ENCODE results near the gene CXXC5. TPM values are rescaled to one million over a fixed set of nuclear protein-coding genes. Genes with fewer than 3 reads are reported as not detected.
"Not testable (repeated sequence)": the region's sequence is repeated elsewhere in the genome, so short reads cannot be mapped to it uniquely, and the experiment has no call there.

The CXXC5 gene
- polyA plus RNA-seq, 1 donor from 2014 or later, result 24.4 TPM

DNA sequence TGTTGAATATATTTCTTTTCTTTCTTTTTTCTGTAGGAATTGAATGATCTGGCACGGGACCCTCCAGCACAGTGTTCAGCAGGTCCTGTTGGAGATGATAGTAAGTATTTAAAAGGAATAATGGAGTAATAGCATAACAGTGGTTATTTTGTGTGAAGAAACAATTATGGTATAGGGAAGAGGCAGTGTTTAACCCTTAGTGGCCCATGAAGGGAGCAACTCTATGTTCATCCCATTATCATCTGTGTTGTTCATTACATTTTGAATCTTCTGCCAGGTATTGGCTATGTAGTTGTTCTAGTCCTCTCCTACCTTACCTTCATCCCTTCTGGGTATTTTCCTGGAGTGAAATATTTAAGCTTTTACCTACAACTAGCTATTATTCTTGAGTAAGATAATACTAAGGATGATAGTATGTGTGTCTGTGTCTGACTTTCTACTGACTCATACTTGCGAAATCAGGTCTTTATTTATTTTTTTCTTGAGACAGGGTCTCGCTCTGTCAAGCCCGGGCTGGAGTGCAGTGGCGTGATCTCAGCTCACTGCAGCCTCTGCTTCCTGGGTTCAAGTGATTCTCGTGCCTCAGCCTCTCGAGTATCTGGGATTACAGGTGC lies 47.7 kb upstream of the CXXC5 start:
- Histone ChIP-seq H3K36me3 (ENCODE audit: insufficient read depth, low read length) (peaks cover 10% of the 10 kb centered on the region), H3K79me2 (replicated peaks; ENCODE audit: insufficient read depth, low read length) (peaks cover 24% of the 10 kb centered on the region), H2AFZ (ENCODE audit: low read depth, low read length) (no peak overlapping the region), H3K9me2 (ENCODE audit: insufficient read depth, low read length) (no peaks in the 10 kb centered on the region), H3K27ac (ENCODE audit: low read length) (no peak overlapping the region), H3F3A (ENCODE audit: insufficient read depth, low read length, poor library complexity, severe bottlenecking) (no peaks in the 10 kb centered on the region), H3K4me3 (ENCODE audit: low read length) (no peak overlapping the region), H3K4me2 (ENCODE audit: low read length) (no peak overlapping the region), H4K20me1 (ENCODE audit: insufficient read depth) (no peaks in the 10 kb centered on the region), H3K9me3 (ENCODE audit: low read length) (no peaks in the 10 kb centered on the region), H3K27me3 (ENCODE audit: insufficient read depth, low read depth, low read length) (no peaks in the 10 kb centered on the region), H3K9ac (ENCODE audit: low read length) (no peak overlapping the region)
- TF ChIP-seq EZH2 (IDR thresholded peaks at IDR 0.05; ENCODE audit: borderline replicate concordance, insufficient read depth, low read length, poor library complexity, severe bottlenecking), result no peak
- TF ChIP-seq CTCF (IDR thresholded peaks at IDR 0.05; ENCODE audit: poor library complexity, severe bottlenecking), result no peak
- TF ChIP-seq SMC3 (conservative IDR thresholded peaks at IDR 0.05; ENCODE audit: poor library complexity), result no peak
- no peak for TF ChIP-seq POLR2AphosphoS5 (IDR thresholded peaks at IDR 0.05)

DNA sequence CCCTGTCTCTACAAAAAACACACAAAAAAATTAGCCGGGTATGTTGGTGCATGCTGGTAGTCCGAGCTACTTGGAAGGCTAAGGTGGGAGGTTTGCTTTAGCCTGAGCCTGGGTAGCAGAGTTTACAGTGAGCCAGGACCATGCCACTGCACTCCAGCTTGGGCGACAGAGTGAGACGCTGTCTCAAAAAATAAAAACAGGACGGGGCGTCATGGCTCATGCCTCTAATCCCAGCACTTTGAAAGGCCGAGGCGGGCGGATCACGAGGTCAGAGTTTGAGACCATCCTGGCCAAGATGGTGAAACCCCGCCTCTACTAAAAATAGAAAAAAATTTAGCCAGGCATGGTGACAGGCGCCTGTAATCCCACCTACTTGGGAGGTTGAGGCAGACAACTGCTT lies 46.7 kb upstream of the CXXC5 start:
- H3K4me3 ChIP-seq (ENCODE audit: low read length), result no peak overlapping the region
- H4K20me1 ChIP-seq (ENCODE audit: insufficient read depth), result no peaks in the 10 kb centered on the region
- no peaks in the 10 kb centered on the region for H3K27me3 ChIP-seq (ENCODE audit: insufficient read depth, low read depth, low read length)
- TF ChIP-seq CTCF (IDR thresholded peaks at IDR 0.05; ENCODE audit: poor library complexity, severe bottlenecking) (no peak), SMC3 (conservative IDR thresholded peaks at IDR 0.05; ENCODE audit: poor library complexity) (no peak), POLR2AphosphoS5 (IDR thresholded peaks at IDR 0.05) (no peak), MXI1 (conservative IDR thresholded peaks at IDR 0.05; ENCODE audit: poor library complexity, severe bottlenecking) (no peak), RAD21 (conservative IDR thresholded peaks at IDR 0.05) (no peak), EP300 (conservative IDR thresholded peaks at IDR 0.05; ENCODE audit: poor library complexity, severe bottlenecking) (no peak), EZH2 (IDR thresholded peaks at IDR 0.05; ENCODE audit: borderline replicate concordance, insufficient read depth, low read length, poor library complexity, severe bottlenecking) (no peak), TAF1 (IDR thresholded peaks at IDR 0.05; ENCODE audit: low read depth) (no peak)
- TF ChIP-seq, protein P1, sequence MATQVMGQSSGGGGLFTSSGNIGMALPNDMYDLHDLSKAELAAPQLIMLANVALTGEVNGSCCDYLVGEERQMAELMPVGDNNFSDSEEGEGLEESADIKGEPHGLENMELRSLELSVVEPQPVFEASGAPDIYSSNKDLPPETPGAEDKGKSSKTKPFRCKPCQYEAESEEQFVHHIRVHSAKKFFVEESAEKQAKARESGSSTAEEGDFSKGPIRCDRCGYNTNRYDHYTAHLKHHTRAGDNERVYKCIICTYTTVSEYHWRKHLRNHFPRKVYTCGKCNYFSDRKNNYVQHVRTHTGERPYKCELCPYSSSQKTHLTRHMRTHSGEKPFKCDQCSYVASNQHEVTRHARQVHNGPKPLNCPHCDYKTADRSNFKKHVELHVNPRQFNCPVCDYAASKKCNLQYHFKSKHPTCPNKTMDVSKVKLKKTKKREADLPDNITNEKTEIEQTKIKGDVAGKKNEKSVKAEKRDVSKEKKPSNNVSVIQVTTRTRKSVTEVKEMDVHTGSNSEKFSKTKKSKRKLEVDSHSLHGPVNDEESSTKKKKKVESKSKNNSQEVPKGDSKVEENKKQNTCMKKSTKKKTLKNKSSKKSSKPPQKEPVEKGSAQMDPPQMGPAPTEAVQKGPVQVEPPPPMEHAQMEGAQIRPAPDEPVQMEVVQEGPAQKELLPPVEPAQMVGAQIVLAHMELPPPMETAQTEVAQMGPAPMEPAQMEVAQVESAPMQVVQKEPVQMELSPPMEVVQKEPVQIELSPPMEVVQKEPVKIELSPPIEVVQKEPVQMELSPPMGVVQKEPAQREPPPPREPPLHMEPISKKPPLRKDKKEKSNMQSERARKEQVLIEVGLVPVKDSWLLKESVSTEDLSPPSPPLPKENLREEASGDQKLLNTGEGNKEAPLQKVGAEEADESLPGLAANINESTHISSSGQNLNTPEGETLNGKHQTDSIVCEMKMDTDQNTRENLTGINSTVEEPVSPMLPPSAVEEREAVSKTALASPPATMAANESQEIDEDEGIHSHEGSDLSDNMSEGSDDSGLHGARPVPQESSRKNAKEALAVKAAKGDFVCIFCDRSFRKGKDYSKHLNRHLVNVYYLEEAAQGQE (IDR thresholded peaks at IDR 0.05; ENCODE audit: borderline replicate concordance), result no peak
- H3K27ac ChIP-seq (ENCODE audit: low read length), result no peak overlapping the region
- no peak overlapping the region for H3K9ac ChIP-seq (ENCODE audit: low read length)
- H3K9me2 ChIP-seq (ENCODE audit: insufficient read depth, low read length), result no peaks in the 10 kb centered on the region
- H3K4me2 ChIP-seq (ENCODE audit: low read length), result no peak overlapping the region
- no peaks in the 10 kb centered on the region for H3K9me3 ChIP-seq (ENCODE audit: low read length)
- peaks cover 16% of the 10 kb centered on the region for H3K79me2 ChIP-seq (replicated peaks; ENCODE audit: insufficient read depth, low read length)
- no peak overlapping the region for H2AFZ ChIP-seq (ENCODE audit: low read depth, low read length)
- H3K36me3 ChIP-seq (ENCODE audit: insufficient read depth, low read length), result peaks cover 10% of the 10 kb centered on the region
- H3F3A ChIP-seq (ENCODE audit: insufficient read depth, low read length, poor library complexity, severe bottlenecking), result no peaks in the 10 kb centered on the region

GRCh38 chr5:139601948-139602347 lies 46.2 kb upstream of the CXXC5 start:
- not testable (repeated sequence) for H3K9me2 ChIP-seq (ENCODE audit: insufficient read depth, low read length); H4K20me1 ChIP-seq (ENCODE audit: insufficient read depth); H3F3A ChIP-seq (ENCODE audit: insufficient read depth, low read length, poor library complexity, severe bottlenecking); H2AFZ ChIP-seq (ENCODE audit: low read depth, low read length); H3K4me3 ChIP-seq (ENCODE audit: low read length); H3K9ac ChIP-seq (ENCODE audit: low read length); H3K4me2 ChIP-seq (ENCODE audit: low read length); H3K27ac ChIP-seq (ENCODE audit: low read length); H3K27me3 ChIP-seq (ENCODE audit: insufficient read depth, low read depth, low read length); H3K9me3 ChIP-seq (ENCODE audit: low read length); H3K36me3 ChIP-seq (ENCODE audit: insufficient read depth, low read length)
- peaks cover 16% of the 10 kb centered on the region for H3K79me2 ChIP-seq (replicated peaks; ENCODE audit: insufficient read depth, low read length)

Data from neural cell (in vitro differentiated cells).